ENCODE results near the gene TRIAP1. TPM values are rescaled to one million over a fixed set of nuclear protein-coding genes. Genes with fewer than 3 reads are reported as not detected.

Gene TRIAP1
- 21.1 TPM for total RNA-seq
- long read RNA-seq, transcript TRIAP1-202 (2 exons, 1,182 nt) = major isoform, 15 of 15 reads
- long read RNA-seq, partial matches to known transcripts = 0 of 15 reads
- long read RNA-seq, other reads (novel, unspliced or antisense) = 0 of 15 reads

DNA sequence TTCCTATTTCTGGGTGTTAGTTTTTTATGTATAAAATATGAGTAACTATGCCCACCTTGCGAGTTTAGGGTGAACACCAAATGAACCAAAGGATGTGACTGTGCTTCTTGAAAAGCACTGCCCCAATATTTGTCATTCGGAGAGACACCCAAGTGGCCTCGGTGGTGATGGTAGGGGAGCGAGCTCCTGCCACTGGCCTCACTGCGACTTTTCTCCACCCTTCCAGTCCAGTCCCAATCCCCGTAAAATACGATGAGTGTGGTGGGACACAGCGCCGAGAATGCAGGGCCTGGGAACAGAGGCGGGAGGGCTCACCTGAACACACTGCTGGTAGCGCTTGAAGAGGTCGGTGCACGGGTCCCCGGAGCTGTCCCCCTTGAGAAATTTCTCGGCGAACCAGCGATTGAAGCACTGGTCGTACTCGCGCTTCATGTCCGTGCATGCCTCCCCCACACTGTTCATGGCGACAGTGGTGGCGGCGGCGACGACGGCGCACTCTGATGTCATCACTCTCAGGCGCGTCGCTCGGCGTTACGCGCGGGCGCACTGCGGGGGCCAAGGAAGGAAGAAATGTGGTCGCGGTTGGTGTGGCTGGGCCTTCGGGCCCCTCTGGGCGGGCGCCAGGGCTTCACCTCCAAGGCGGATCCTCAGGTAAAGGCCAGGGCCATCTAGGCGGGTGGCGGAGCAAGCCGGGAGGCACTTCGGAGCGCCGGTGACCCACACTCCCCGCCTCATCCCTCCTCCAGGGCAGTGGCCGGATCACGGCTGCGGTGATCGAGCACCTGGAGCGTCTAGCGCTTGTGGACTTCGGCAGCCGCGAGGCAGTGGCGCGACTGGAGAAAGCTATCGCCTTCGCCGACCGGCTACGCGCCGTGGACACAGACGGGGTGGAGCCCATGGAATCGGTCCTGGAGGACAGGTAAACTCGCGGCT, at the start of gene TRIAP1, which contains the start of gene GATC:
Gene TRIAP1, minus strand, starts transcription at position 474 of the 933 bp plus-strand sequence. Its CDS starts 12 bp downstream, at position 462.
Gene GATC, plus strand, starts transcription at position 534 of the 933 bp plus-strand sequence. Its CDS starts 37 bp downstream, at position 571.
- TF ChIP-seq, protein P1, sequence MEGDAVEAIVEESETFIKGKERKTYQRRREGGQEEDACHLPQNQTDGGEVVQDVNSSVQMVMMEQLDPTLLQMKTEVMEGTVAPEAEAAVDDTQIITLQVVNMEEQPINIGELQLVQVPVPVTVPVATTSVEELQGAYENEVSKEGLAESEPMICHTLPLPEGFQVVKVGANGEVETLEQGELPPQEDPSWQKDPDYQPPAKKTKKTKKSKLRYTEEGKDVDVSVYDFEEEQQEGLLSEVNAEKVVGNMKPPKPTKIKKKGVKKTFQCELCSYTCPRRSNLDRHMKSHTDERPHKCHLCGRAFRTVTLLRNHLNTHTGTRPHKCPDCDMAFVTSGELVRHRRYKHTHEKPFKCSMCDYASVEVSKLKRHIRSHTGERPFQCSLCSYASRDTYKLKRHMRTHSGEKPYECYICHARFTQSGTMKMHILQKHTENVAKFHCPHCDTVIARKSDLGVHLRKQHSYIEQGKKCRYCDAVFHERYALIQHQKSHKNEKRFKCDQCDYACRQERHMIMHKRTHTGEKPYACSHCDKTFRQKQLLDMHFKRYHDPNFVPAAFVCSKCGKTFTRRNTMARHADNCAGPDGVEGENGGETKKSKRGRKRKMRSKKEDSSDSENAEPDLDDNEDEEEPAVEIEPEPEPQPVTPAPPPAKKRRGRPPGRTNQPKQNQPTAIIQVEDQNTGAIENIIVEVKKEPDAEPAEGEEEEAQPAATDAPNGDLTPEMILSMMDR (IDR thresholded peaks at IDR 0.05) = no peak
- no peaks in the 10 kb centered on the region for H3K9me3 ChIP-seq
- intact Hi-C loops (cut with DNase I) = no loop called here
- peaks cover 20% of the 10 kb centered on the region for H3K4me1 ChIP-seq
- no peaks in the 10 kb centered on the region for H3K27me3 ChIP-seq
- peak; percentile 98 for ATAC-seq
- peak within 1 kb of the TSS; percentile 97 for H3K4me3 ChIP-seq
- peak; percentile 93 for DNase-seq
- H3K27ac ChIP-seq = peak within 1 kb of the TSS; percentile 94
- H3K36me3 ChIP-seq = peaks cover 46% of the 10 kb centered on the region

DNA sequence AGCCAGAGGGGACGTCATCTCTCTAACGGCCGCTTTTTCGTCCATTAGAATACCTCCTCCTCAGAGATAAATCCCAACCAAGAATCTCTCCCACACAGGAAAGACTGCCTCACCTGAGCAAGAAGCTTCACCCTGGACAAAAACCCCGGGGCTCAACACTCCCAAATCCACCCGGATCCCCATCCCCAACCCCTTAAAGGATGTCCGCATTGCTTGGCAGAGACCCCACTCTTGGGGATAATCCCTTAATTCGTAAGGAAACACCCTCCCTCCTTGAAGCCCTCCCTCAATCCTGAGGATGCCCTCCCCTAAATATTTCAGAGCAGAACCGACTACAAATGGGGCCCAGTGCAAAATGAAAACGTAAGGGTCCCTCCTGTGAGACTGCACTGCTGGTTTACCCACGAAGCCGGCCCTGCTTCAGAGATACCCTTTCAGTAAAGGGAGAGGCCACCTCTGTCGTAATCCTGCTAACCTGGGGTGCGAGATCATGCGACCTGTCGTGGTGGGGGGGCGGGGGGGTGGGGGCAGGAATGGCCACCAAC, 49.1 kb upstream of the TRIAP1 start:
- no peaks in the 10 kb centered on the region for H3K9me3 ChIP-seq
- TF ChIP-seq, protein P1 (IDR thresholded peaks at IDR 0.05) = no peak
- peak overlapping the region; percentile 90 for H3K27ac ChIP-seq
- intact Hi-C loops (cut with DNase I) = no loop called here
- peaks cover 16% of the 10 kb centered on the region for H3K36me3 ChIP-seq
- no peaks in the 10 kb centered on the region for H3K27me3 ChIP-seq
- DNase-seq (no peak), ATAC-seq (no peak)
- peak overlapping the region; percentile 97 for H3K4me3 ChIP-seq
- H3K4me1 ChIP-seq = peaks cover 20% of the 10 kb centered on the region

DNA sequence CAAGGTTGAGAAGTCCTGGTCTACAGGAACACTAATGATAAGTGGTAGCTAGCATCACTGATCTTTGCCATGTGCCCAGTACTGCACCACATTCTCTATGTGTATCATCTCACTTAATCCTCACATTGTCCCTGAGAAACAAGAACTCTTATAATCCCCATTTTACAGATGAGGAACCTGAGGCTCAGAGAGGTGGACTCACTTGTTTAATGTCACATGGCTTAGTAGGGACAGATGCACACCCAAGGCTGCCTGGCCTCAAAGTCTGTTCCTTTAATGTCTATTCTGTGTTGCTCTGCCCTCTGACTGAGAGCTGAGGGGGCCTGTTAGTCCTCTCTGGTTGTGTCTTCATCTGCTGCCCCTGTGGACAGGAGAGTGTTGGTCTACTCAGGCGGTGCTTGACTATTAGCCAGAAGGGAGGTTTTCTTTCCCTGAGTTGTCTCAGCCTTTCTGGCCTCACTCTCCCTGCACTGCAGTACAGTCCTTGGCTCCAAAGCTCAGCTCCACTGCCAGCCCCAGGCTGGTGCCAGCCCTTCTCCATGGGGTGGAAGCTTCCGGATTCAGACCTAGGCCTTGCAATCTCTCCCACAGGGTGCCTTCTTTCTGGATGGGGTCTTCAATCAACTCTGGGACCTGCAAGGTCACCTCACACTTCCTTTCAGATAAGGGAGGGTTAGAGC, 44.8 kb upstream of the TRIAP1 start:
- no peak overlapping the region for H3K27ac ChIP-seq
- no peaks in the 10 kb centered on the region for H3K9me3 ChIP-seq
- H3K36me3 ChIP-seq = no peaks in the 10 kb centered on the region
- peaks cover 9% of the 10 kb centered on the region for H3K4me1 ChIP-seq
- H3K27me3 ChIP-seq = no peaks in the 10 kb centered on the region
- no peak overlapping the region for H3K4me3 ChIP-seq
- intact Hi-C loops (cut with DNase I) = no loop called here
- no peak for ATAC-seq
- TF ChIP-seq, protein P1 (IDR thresholded peaks at IDR 0.05) = no peak
- DNase-seq = no peak

DNA sequence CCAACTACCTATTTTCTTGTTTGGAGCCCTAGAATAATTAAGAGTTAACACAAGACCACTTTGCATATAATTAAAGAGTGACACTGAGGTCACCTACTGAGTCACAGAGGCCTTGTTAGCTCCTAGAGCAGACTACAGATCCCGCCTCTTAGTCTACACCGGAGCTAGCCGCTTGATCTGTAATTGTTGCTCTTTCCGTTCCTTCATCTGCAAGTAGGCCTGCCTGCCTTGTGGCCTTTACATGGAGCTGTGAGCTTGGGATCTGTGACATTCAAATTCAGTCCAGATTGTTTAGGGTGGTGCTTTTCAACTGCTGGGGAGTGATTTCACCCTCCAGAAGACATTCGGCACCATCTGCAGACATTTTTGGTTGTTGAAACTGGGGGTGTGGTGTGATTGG, 44.1 kb upstream of the TRIAP1 start:
- Histone ChIP-seq H3K36me3 (no peaks in the 10 kb centered on the region), H3K4me1 (peaks cover 6% of the 10 kb centered on the region), H3K9me3 (no peaks in the 10 kb centered on the region), H3K27me3 (no peaks in the 10 kb centered on the region), H3K27ac (no peak overlapping the region), H3K4me3 (no peak overlapping the region)
- DNase-seq (no peak), ATAC-seq (no peak)
- TF ChIP-seq, protein P1 (IDR thresholded peaks at IDR 0.05) = no peak
- intact Hi-C loops (cut with DNase I) = no loop called here

DNA sequence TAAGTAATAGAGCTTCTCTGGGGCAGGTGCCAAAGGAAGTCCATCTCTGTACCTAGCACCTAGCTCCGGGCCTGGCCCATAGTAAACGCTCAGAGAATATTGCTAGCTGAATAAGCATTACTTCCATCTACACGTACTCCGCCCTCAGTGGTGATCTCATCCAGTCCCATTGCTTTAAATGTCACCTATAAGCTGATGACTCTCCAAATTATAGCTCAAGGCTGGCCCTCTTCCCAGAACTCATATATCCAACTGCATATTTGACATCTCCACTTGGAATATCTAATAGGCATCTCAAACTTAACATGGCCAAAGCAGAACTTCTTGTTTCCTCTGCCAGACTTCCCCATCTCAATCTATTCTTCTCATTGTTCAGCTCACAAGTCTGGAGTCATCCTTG, 42.8 kb upstream of the TRIAP1 start:
- ATAC-seq = no peak
- no peaks in the 10 kb centered on the region for H3K27me3 ChIP-seq
- H3K27ac ChIP-seq = no peak overlapping the region
- intact Hi-C loops (cut with DNase I) = no loop called here
- H3K9me3 ChIP-seq = no peaks in the 10 kb centered on the region
- no peaks in the 10 kb centered on the region for H3K36me3 ChIP-seq
- no peak overlapping the region for H3K4me3 ChIP-seq
- TF ChIP-seq, protein P1 (IDR thresholded peaks at IDR 0.05) = no peak
- no peaks in the 10 kb centered on the region for H3K4me1 ChIP-seq
- DNase-seq = no peak

Measured in upper lobe of right lung (tissue), 1 donor.